Hepatic stellate cell (primary cell): Measurements from ENCODE around the gene ZNF746.
"Not testable (repeated sequence)": the region's sequence is repeated elsewhere in the genome, so short reads cannot be mapped to it uniquely, and the experiment has no call there.

Source experiments
- DNase-seq: peaks from one replicate; pipeline ENCODE4 v3.0.0; 2011; ENCODE audit warnings: low spot score

The ZNF746 gene

GRCh38 chr7:149459540-149460452, 37.8 kb downstream of the ZNF746 start:
- DNase-seq = peak; percentile 53

GRCh38 chr7:149459201-149459539, 38.4 kb downstream of the ZNF746 start:
- DNase-seq = no peak

GRCh38 chr7:149458235-149458634, 39.4 kb downstream of the ZNF746 start:
- no peak for DNase-seq

- no peak for DNase-seq
These were observed 39.8 kb downstream of the ZNF746 start for GRCh38 chr7:149457766-149458165.

- DNase-seq = no peak
These were observed 40.8 kb downstream of the ZNF746 start for GRCh38 chr7:149456506-149457421.

- DNase-seq = no peak
These were observed 42.2 kb downstream of the ZNF746 start for GRCh38 chr7:149455175-149455950.

GRCh38 chr7:149454750-149455149, 42.9 kb downstream of the ZNF746 start:
- no peak for DNase-seq

GRCh38 chr7:149454006-149454405, 43.6 kb downstream of the ZNF746 start:
- DNase-seq = no peak

GRCh38 chr7:149450821-149451220, 46.8 kb downstream of the ZNF746 start:
- DNase-seq = no peak

GRCh38 chr7:149449897-149450296, 47.7 kb downstream of the ZNF746 start:
- DNase-seq = no peak

GRCh38 chr7:149448961-149449360, 48.6 kb downstream of the ZNF746 start:
- DNase-seq = no peak

- not testable (repeated sequence) for DNase-seq
These were observed 51.6 kb downstream of the ZNF746 start for GRCh38 chr7:149446026-149446425.

- no peak for DNase-seq
These were observed 53.3 kb downstream of the ZNF746 start for GRCh38 chr7:149444287-149444686.

- no peak for DNase-seq
These were observed 54.1 kb downstream of the ZNF746 start for GRCh38 chr7:149443523-149443922.

GRCh38 chr7:149442924-149443323, 54.7 kb downstream of the ZNF746 start:
- no peak for DNase-seq

- no peak for DNase-seq
These were observed 57.4 kb downstream of the ZNF746 start for GRCh38 chr7:149440222-149440621.

GRCh38 chr7:149436358-149436757, 61.3 kb downstream of the ZNF746 start:
- no peak for DNase-seq

- DNase-seq = no peak
These were observed 64.5 kb downstream of the ZNF746 start for GRCh38 chr7:149433124-149433523.

- no peak for DNase-seq
These were observed 65.4 kb downstream of the ZNF746 start for GRCh38 chr7:149432121-149432691.

GRCh38 chr7:149431486-149432120, 66.0 kb downstream of the ZNF746 start:
- no peak for DNase-seq

GRCh38 chr7:149430192-149430591, 67.4 kb downstream of the ZNF746 start:
- no peak for DNase-seq
